ENCODE measurements around the gene SUFU.
"Not testable (repeated sequence)": the region's sequence is repeated elsewhere in the genome, so short reads cannot be mapped to it uniquely, and the experiment has no call there.

Gene SUFU

GRCh38 chr10:102503264-102504178 is at the start of gene SUFU:
Gene SUFU (plus strand): TSS chr10:102503972. CDS start chr10:102504153, 181 bp downstream.
- DNase-seq = peak; percentile 95

GRCh38 chr10:102454662-102455487 is 48.9 kb upstream of the SUFU start:
- DNase-seq = not testable (repeated sequence)

- no peak for DNase-seq
These were observed 47.8 kb upstream of the SUFU start for GRCh38 chr10:102455893-102456471.

GRCh38 chr10:102457591-102458150 is 46.1 kb upstream of the SUFU start:
- DNase-seq = peak; percentile 81

- no peak for DNase-seq
These were observed 45.1 kb upstream of the SUFU start for GRCh38 chr10:102458656-102459055.

- DNase-seq = no peak
These were observed 43.0 kb upstream of the SUFU start for GRCh38 chr10:102460836-102461186.

GRCh38 chr10:102461187-102462054 is 42.4 kb upstream of the SUFU start:
- DNase-seq = peak; percentile 72

GRCh38 chr10:102462512-102463054 is 41.2 kb upstream of the SUFU start:
- DNase-seq = no peak

GRCh38 chr10:102463983-102464382 is 39.8 kb upstream of the SUFU start:
- DNase-seq = no peak

- no peak for DNase-seq
These were observed 38.3 kb upstream of the SUFU start for GRCh38 chr10:102465466-102465865.

GRCh38 chr10:102467318-102467717 is 36.5 kb upstream of the SUFU start:
- DNase-seq = no peak

- DNase-seq = no peak
These were observed 35.8 kb upstream of the SUFU start for GRCh38 chr10:102467971-102468438.

GRCh38 chr10:102468683-102469082 is 35.1 kb upstream of the SUFU start:
- no peak for DNase-seq

- DNase-seq = no peak
These were observed 32.9 kb upstream of the SUFU start for GRCh38 chr10:102470579-102471546.

- DNase-seq = no peak
These were observed 30.1 kb upstream of the SUFU start for GRCh38 chr10:102473445-102474331.

GRCh38 chr10:102475451-102476040 is 28.2 kb upstream of the SUFU start:
- no peak for DNase-seq

- no peak for DNase-seq
These were observed 27.2 kb upstream of the SUFU start for GRCh38 chr10:102476466-102477141.

- DNase-seq = no peak
These were observed 24.1 kb upstream of the SUFU start for GRCh38 chr10:102479651-102480050.

Measured in NCI-H2171 (cell line).